Measurements from ENCODE around the gene PDE6B.
"Not testable (repeated sequence)": the region's sequence is repeated elsewhere in the genome, so short reads cannot be mapped to it uniquely, and the experiment has no call there.

Gene PDE6B

GRCh38 chr4:704198-704891 lies 79.0 kb downstream of the PDE6B start:
- DNase-seq (ENCODE audit: low read depth): no peak

- DNase-seq (ENCODE audit: low read depth): no peak
These were observed 79.6 kb downstream of the PDE6B start for GRCh38 chr4:704971-705277.

- peak; percentile 66 for DNase-seq (ENCODE audit: low read depth)
These were observed 80.1 kb downstream of the PDE6B start, which contains the start of gene PCGF3 for GRCh38 chr4:705278-706082. PCGF3 (plus strand) TSS chr4:705832; CDS start chr4:733681, 27,849 bp downstream.

- DNase-seq (ENCODE audit: low read depth): not testable (repeated sequence)
These were observed 80.8 kb downstream of the PDE6B start for GRCh38 chr4:706083-706633.

- no peak for DNase-seq (ENCODE audit: low read depth)
These were observed 81.6 kb downstream of the PDE6B start for GRCh38 chr4:706834-707598.

GRCh38 chr4:707929-708630 lies 82.7 kb downstream of the PDE6B start:
- no peak for DNase-seq (ENCODE audit: low read depth)

GRCh38 chr4:708631-708933 lies 83.2 kb downstream of the PDE6B start:
- DNase-seq (ENCODE audit: low read depth): no peak

- DNase-seq (ENCODE audit: low read depth): no peak
These were observed 84.0 kb downstream of the PDE6B start for GRCh38 chr4:709348-709747.

- no peak for DNase-seq (ENCODE audit: low read depth)
These were observed 84.7 kb downstream of the PDE6B start for GRCh38 chr4:710116-710515.

- DNase-seq (ENCODE audit: low read depth): no peak
These were observed 85.5 kb downstream of the PDE6B start for GRCh38 chr4:710916-711315.

- no peak for DNase-seq (ENCODE audit: low read depth)
These were observed 86.7 kb downstream of the PDE6B start for GRCh38 chr4:712093-712492.

GRCh38 chr4:712916-713632 lies 87.7 kb downstream of the PDE6B start:
- DNase-seq (ENCODE audit: low read depth): no peak

- no peak for DNase-seq (ENCODE audit: low read depth)
These were observed 88.7 kb downstream of the PDE6B start for GRCh38 chr4:714087-714486.

- no peak for DNase-seq (ENCODE audit: low read depth)
These were observed 92.4 kb downstream of the PDE6B start for GRCh38 chr4:717601-718320.

- no peak for DNase-seq (ENCODE audit: low read depth)
These were observed 93.1 kb downstream of the PDE6B start for GRCh38 chr4:718460-718859.
